K562 (cell line): ENCODE results near the gene TGFBR1. TPM values are rescaled to one million over a fixed set of nuclear protein-coding genes. Genes with fewer than 3 reads are reported as not detected.

ENCODE experiments used
- RCOR1 ChIP-seq, 2 experiments: IDR thresholded peaks; 2 replicates each; pipeline ENCODE4 v1.6.1; 2012; ENCODE audit warnings: low read depth in 2 of 2, low read length in 2 of 2, borderline replicate concordance in 1 of 2, improper control_type of control experiment in 1 of 2
- ZNF253 ChIP-seq: fragments of 250-450 bp; sonication (Bioruptor Pico); conservative IDR thresholded peaks from 2 replicates; pipeline ENCODE4 v1.6.1; 2021; ENCODE audit warnings: mild to moderate bottlenecking
- polyA plus RNA-seq, 8 experiments: library from polyadenylated mRNA; depleted of rRNA in 4 of 8; stranded (reverse) in 5 of 8; unstranded in 3 of 8; fragments of >200 nt; fragmentation: Nextera tagmentation in 2 of 8; fragmentation: Illumina TruSeq in 1 of 8; extraction: Ambion mirVana in 2 of 8; extraction: Trizol in 1 of 8; gene quantifications; 2 replicates each; pipeline versions ENCODE4 v1.2.1 to v1.2.3, GENCODE V29; 2011 to 2014; ENCODE audit warnings: inconsistent platforms in 1 of 8, missing spikeins in 1 of 8
- total RNA-seq, 7 experiments: library from RNA; depleted of rRNA in 6 of 7; stranded (reverse); fragments of >200 nt in 6 of 7; fragmentation: Illumina TruSeq in 2 of 7; extraction: Trizol in 2 of 7; gene quantifications; 2 replicates each; pipeline versions ENCODE4 v1.2.1 to v1.2.3, GENCODE V29; 2011 to 2021; ENCODE audit warnings: low replicate concordance in 1 of 7
- TF ChIP-seq, protein P1 (sequence below), 2 experiments: fragments of 450-650 bp; formaldehyde crosslinking in 1 of 2; IDR thresholded peaks; 2 replicates each; pipeline versions ENCODE4 v1.4.0 to v1.6.1; 2014 to 2020; ENCODE audit warnings: mild to moderate bottlenecking in 2 of 2, borderline replicate concordance in 1 of 2, low read depth in 1 of 2

TGFBR1 gene
- total and polyA plus RNA-seq, 9 of the 15 experiments (the other 6 are each of a cell fraction or from before 2014, with no cell fraction given): 15.5 to 62.4 (median 42.7) TPM

DNA sequence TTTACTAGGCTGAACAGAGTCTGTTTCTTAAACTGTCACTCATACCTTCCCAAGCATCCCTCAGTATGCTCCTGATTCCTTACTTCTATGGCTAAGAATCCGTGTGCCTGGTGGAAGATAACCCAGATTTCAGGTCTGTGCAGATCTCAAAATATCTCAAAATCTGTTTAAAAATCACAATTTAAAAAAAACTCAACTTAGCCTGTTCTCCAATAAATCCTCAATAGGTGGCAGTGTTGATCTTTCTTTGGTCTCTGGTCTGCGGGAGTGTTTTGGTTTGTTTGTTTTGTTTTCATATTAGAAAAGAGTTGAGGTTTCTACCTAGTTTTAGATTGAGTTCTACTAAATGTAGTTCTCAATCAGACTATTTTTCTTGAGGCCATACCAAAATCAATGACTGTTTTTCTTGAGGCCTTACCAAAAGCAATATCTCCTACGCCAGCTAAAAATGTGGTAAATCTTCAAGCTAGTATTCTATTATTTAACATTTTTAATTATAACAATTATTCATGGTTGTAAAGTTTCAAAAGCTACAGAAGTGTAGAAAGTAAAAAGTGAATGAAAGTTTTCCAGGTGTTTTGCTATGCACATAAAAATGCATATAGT is 57.9 kb downstream of the TGFBR1 start (continued):
- TF ChIP-seq, protein P1, sequence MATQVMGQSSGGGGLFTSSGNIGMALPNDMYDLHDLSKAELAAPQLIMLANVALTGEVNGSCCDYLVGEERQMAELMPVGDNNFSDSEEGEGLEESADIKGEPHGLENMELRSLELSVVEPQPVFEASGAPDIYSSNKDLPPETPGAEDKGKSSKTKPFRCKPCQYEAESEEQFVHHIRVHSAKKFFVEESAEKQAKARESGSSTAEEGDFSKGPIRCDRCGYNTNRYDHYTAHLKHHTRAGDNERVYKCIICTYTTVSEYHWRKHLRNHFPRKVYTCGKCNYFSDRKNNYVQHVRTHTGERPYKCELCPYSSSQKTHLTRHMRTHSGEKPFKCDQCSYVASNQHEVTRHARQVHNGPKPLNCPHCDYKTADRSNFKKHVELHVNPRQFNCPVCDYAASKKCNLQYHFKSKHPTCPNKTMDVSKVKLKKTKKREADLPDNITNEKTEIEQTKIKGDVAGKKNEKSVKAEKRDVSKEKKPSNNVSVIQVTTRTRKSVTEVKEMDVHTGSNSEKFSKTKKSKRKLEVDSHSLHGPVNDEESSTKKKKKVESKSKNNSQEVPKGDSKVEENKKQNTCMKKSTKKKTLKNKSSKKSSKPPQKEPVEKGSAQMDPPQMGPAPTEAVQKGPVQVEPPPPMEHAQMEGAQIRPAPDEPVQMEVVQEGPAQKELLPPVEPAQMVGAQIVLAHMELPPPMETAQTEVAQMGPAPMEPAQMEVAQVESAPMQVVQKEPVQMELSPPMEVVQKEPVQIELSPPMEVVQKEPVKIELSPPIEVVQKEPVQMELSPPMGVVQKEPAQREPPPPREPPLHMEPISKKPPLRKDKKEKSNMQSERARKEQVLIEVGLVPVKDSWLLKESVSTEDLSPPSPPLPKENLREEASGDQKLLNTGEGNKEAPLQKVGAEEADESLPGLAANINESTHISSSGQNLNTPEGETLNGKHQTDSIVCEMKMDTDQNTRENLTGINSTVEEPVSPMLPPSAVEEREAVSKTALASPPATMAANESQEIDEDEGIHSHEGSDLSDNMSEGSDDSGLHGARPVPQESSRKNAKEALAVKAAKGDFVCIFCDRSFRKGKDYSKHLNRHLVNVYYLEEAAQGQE (IDR thresholded peaks at IDR 0.05; ENCODE audit: borderline replicate concordance): peak; percentile 17; the same call in 1 of the 2 replicates
- TF ChIP-seq, protein P1 (CRISPR knock-in tag; IDR thresholded peaks at IDR 0.05; ENCODE audit: low read depth): no peak
- TF ChIP-seq RCOR1 (IDR thresholded peaks at IDR 0.05; ENCODE audit: borderline replicate concordance in 1 of 2, low read depth in 2 of 2, low read length in 2 of 2) (peak; percentile 35 to 47; a peak in 1 of 4 replicates), ZNF253 (no peak)
